ENCODE data around the gene TNN.

Gene TNN

GRCh38 chr1:175166746-175167145, 99.1 kb downstream of the TNN start:
- peaks cover 0 to 18% of the 10 kb centered on the region in 2 experiments for H3K27me3 ChIP-seq (ENCODE audit: control insufficient read depth in 1 of 2, insufficient read depth in 1 of 2, low read length in 2 of 2)
- no peak overlapping the region for H2BK5ac ChIP-seq (ENCODE audit: low read depth, low read length, poor library complexity, severe bottlenecking)
- no peak overlapping the region for H2AFZ ChIP-seq (ENCODE audit: low read depth, low read length)
- no peaks in the 10 kb centered on the region for H3K9me3 ChIP-seq (ENCODE audit: control insufficient read depth, low read length)
- no peak overlapping the region for H2BK120ac ChIP-seq (ENCODE audit: low read depth, low read length)
- H3K14ac ChIP-seq (ENCODE audit: low read length in 2 of 2) = no peak overlapping the region
- 85% methylated on average over 5 of the region's 5 CpGs for WGBS
- H3K23ac ChIP-seq (ENCODE audit: low read length in 2 of 2) = no peak overlapping the region
- no peaks in the 10 kb centered on the region for H3K4me1 ChIP-seq (ENCODE audit: control insufficient read depth, insufficient read depth, low read depth, low read length)
- H3K36me3 ChIP-seq (ENCODE audit: control insufficient read depth in 1 of 2, insufficient read depth in 2 of 2, low read depth in 1 of 2, low read length in 2 of 2) = no peaks in the 10 kb centered on the region
- H3K4ac ChIP-seq (ENCODE audit: low read depth in 1 of 2, low read length in 2 of 2) = no peak overlapping the region
- H3K27ac ChIP-seq (ENCODE audit: low read length, poor library complexity, severe bottlenecking) = no peak overlapping the region
- no peak overlapping the region for H2AK5ac ChIP-seq (ENCODE audit: low read length, severe bottlenecking)
- H4K8ac ChIP-seq (ENCODE audit: low read length) = no peak overlapping the region
- no peak overlapping the region for H2BK15ac ChIP-seq (ENCODE audit: low read depth, poor library complexity, severe bottlenecking)
- no peaks in the 10 kb centered on the region for H3K79me1 ChIP-seq (replicated peaks; ENCODE audit: low read length, poor library complexity, severe bottlenecking)
- no peak for DNase-seq
- H3K4me3 ChIP-seq (ENCODE audit: insufficient read depth in 1 of 2, low read depth in 1 of 2, low read length in 2 of 2) = no peak overlapping the region
- H3K18ac ChIP-seq (ENCODE audit: low read depth in 1 of 2, low read length in 2 of 2) = no peak overlapping the region
- no peak overlapping the region for H3K4me2 ChIP-seq (ENCODE audit: low read length, poor library complexity, severe bottlenecking)
- no peak overlapping the region for H4K91ac ChIP-seq (ENCODE audit: low read length)
- no peak overlapping the region for H2BK12ac ChIP-seq (ENCODE audit: low read length in 2 of 2)
- H3K9ac ChIP-seq (ENCODE audit: low read length) = no peak overlapping the region

- Histone ChIP-seq H2BK12ac (ENCODE audit: low read length in 2 of 2) (no peak overlapping the region), H3K4me1 (ENCODE audit: control insufficient read depth, insufficient read depth, low read depth, low read length) (no peaks in the 10 kb centered on the region), H3K14ac (ENCODE audit: low read length in 2 of 2) (no peak overlapping the region), H3K23ac (ENCODE audit: low read length in 2 of 2) (no peak overlapping the region), H4K8ac (ENCODE audit: low read length) (no peak overlapping the region), H2BK120ac (ENCODE audit: low read depth, low read length) (no peak overlapping the region), H3K4me2 (ENCODE audit: low read length, poor library complexity, severe bottlenecking) (no peak overlapping the region), H2BK15ac (ENCODE audit: low read depth, poor library complexity, severe bottlenecking) (no peak overlapping the region), H3K9me3 (ENCODE audit: control insufficient read depth, low read length) (no peaks in the 10 kb centered on the region), H4K91ac (ENCODE audit: low read length) (no peak overlapping the region), H2AK5ac (ENCODE audit: low read length, severe bottlenecking) (no peak overlapping the region), H3K27ac (ENCODE audit: low read length, poor library complexity, severe bottlenecking) (no peak overlapping the region), H3K18ac (ENCODE audit: low read depth in 1 of 2, low read length in 2 of 2) (no peak overlapping the region), H3K27me3 (ENCODE audit: control insufficient read depth in 1 of 2, insufficient read depth in 1 of 2, low read length in 2 of 2) (peaks cover 0 to 18% of the 10 kb centered on the region in 2 experiments), H3K4ac (ENCODE audit: low read depth in 1 of 2, low read length in 2 of 2) (no peak overlapping the region), H3K79me1 (replicated peaks; ENCODE audit: low read length, poor library complexity, severe bottlenecking) (no peaks in the 10 kb centered on the region), H2AFZ (ENCODE audit: low read depth, low read length) (no peak overlapping the region), H2BK5ac (ENCODE audit: low read depth, low read length, poor library complexity, severe bottlenecking) (no peak overlapping the region), H3K36me3 (ENCODE audit: control insufficient read depth in 1 of 2, insufficient read depth in 2 of 2, low read depth in 1 of 2, low read length in 2 of 2) (no peaks in the 10 kb centered on the region), H3K9ac (ENCODE audit: low read length) (no peak overlapping the region), H3K4me3 (ENCODE audit: insufficient read depth in 1 of 2, low read depth in 1 of 2, low read length in 2 of 2) (no peak overlapping the region)
- no peak for DNase-seq
- 100% methylated on average over 1 of the region's 2 CpGs for WGBS
These were observed 100.2 kb downstream of the TNN start for GRCh38 chr1:175167861-175168260.

- Histone ChIP-seq H3K4ac (ENCODE audit: low read depth in 1 of 2, low read length in 2 of 2) (no peak overlapping the region), H2AFZ (ENCODE audit: low read depth, low read length) (no peak overlapping the region), H2BK15ac (ENCODE audit: low read depth, poor library complexity, severe bottlenecking) (no peak overlapping the region), H3K14ac (ENCODE audit: low read length in 2 of 2) (no peak overlapping the region), H2BK12ac (ENCODE audit: low read length in 2 of 2) (no peak overlapping the region), H3K79me1 (replicated peaks; ENCODE audit: low read length, poor library complexity, severe bottlenecking) (no peaks in the 10 kb centered on the region), H4K91ac (ENCODE audit: low read length) (no peak overlapping the region), H3K36me3 (ENCODE audit: control insufficient read depth in 1 of 2, insufficient read depth in 2 of 2, low read depth in 1 of 2, low read length in 2 of 2) (no peaks in the 10 kb centered on the region), H3K4me1 (ENCODE audit: control insufficient read depth, insufficient read depth, low read depth, low read length) (no peaks in the 10 kb centered on the region), H3K23ac (ENCODE audit: low read length in 2 of 2) (no peak overlapping the region), H3K18ac (ENCODE audit: low read depth in 1 of 2, low read length in 2 of 2) (no peak overlapping the region), H3K9ac (ENCODE audit: low read length) (no peak overlapping the region), H3K27ac (ENCODE audit: low read length, poor library complexity, severe bottlenecking) (no peak overlapping the region), H3K9me3 (ENCODE audit: control insufficient read depth, low read length) (no peaks in the 10 kb centered on the region), H4K8ac (ENCODE audit: low read length) (no peak overlapping the region), H3K27me3 (ENCODE audit: control insufficient read depth in 1 of 2, insufficient read depth in 1 of 2, low read length in 2 of 2) (peaks cover 0 to 14% of the 10 kb centered on the region in 2 experiments), H2BK5ac (ENCODE audit: low read depth, low read length, poor library complexity, severe bottlenecking) (no peak overlapping the region), H3K4me2 (ENCODE audit: low read length, poor library complexity, severe bottlenecking) (no peak overlapping the region), H2AK5ac (ENCODE audit: low read length, severe bottlenecking) (no peak overlapping the region), H2BK120ac (ENCODE audit: low read depth, low read length) (no peak overlapping the region), H3K4me3 (ENCODE audit: insufficient read depth in 1 of 2, low read depth in 1 of 2, low read length in 2 of 2) (no peak overlapping the region)
- WGBS = 86% methylated on average over 4 of the region's 4 CpGs
- no peak for DNase-seq
These were observed 101.1 kb downstream of the TNN start for GRCh38 chr1:175168782-175169181.

- Histone ChIP-seq H4K8ac (ENCODE audit: low read length) (no peak overlapping the region), H3K79me1 (replicated peaks; ENCODE audit: low read length, poor library complexity, severe bottlenecking) (no peaks in the 10 kb centered on the region), H3K4ac (ENCODE audit: low read depth in 1 of 2, low read length in 2 of 2) (no peak overlapping the region), H3K27ac (ENCODE audit: low read length, poor library complexity, severe bottlenecking) (no peak overlapping the region), H3K4me1 (ENCODE audit: control insufficient read depth, insufficient read depth, low read depth, low read length) (no peaks in the 10 kb centered on the region), H2AFZ (ENCODE audit: low read depth, low read length) (no peak overlapping the region), H2BK15ac (ENCODE audit: low read depth, poor library complexity, severe bottlenecking) (no peak overlapping the region), H2BK12ac (ENCODE audit: low read length in 2 of 2) (no peak overlapping the region), H3K23ac (ENCODE audit: low read length in 2 of 2) (no peak overlapping the region), H2BK5ac (ENCODE audit: low read depth, low read length, poor library complexity, severe bottlenecking) (no peak overlapping the region), H3K9ac (ENCODE audit: low read length) (no peak overlapping the region), H3K27me3 (ENCODE audit: control insufficient read depth in 1 of 2, insufficient read depth in 1 of 2, low read length in 2 of 2) (peaks cover 0 to 14% of the 10 kb centered on the region in 2 experiments), H4K91ac (ENCODE audit: low read length) (no peak overlapping the region), H3K18ac (ENCODE audit: low read depth in 1 of 2, low read length in 2 of 2) (no peak overlapping the region), H3K4me3 (ENCODE audit: insufficient read depth in 1 of 2, low read depth in 1 of 2, low read length in 2 of 2) (no peak overlapping the region), H2AK5ac (ENCODE audit: low read length, severe bottlenecking) (no peak overlapping the region), H3K36me3 (ENCODE audit: control insufficient read depth in 1 of 2, insufficient read depth in 2 of 2, low read depth in 1 of 2, low read length in 2 of 2) (no peaks in the 10 kb centered on the region), H3K9me3 (ENCODE audit: control insufficient read depth, low read length) (no peaks in the 10 kb centered on the region), H3K4me2 (ENCODE audit: low read length, poor library complexity, severe bottlenecking) (no peak overlapping the region), H2BK120ac (ENCODE audit: low read depth, low read length) (no peak overlapping the region), H3K14ac (ENCODE audit: low read length in 2 of 2) (no peak overlapping the region)
- 70% methylated on average over 6 of the region's 6 CpGs for WGBS
- DNase-seq = no peak
These were observed 101.8 kb downstream of the TNN start for GRCh38 chr1:175169286-175170018.
